Stimulated activated naive B cell treated with anti-CD40 and anti-IgM and Interleukin-4, amounts not matched to agents 10 μg/mL and 1 μg/mL and 100 μg/mL, for 72 hours (primary cell): Measurements from ENCODE around the gene CACNA2D2.

Experiments
- ATAC-seq, 2 donors: fragments of 150-1000 bp; cut with Tn5 transposase; replicated peaks; 2 replicates each; pipeline ENCODE4 v1.10.0; 2021; ENCODE audit warnings: moderate library complexity in 1 of 2
- DNase-seq: peaks from one replicate; pipeline ENCODE4 v3.0.0; 2021
- H3K27ac Mint-ChIP-seq: one replicate; pipeline ENCODE4 v1.8.0; 2022; ENCODE audit warnings: mild to moderate bottlenecking, mixed read lengths
- H3K27me3 Mint-ChIP-seq, 2 donors: one replicate each; pipeline ENCODE4 v1.8.0; 2022; ENCODE audit warnings: mixed read lengths in 2 of 2
- H3K36me3 Mint-ChIP-seq, 2 donors: one replicate each; pipeline ENCODE4 v1.8.0; 2022; ENCODE audit warnings: mixed read lengths in 2 of 2, mild to moderate bottlenecking in 1 of 2
- H3K4me1 Mint-ChIP-seq, 2 donors: one replicate each; pipeline ENCODE4 v1.8.0; 2022; ENCODE audit warnings: mixed read lengths in 2 of 2, mild to moderate bottlenecking in 1 of 2
- H3K4me3 Mint-ChIP-seq, 2 donors: one replicate each; pipeline ENCODE4 v1.8.0; 2022; ENCODE audit warnings: mild to moderate bottlenecking in 2 of 2, mixed read lengths in 2 of 2, moderate library complexity in 1 of 2
- H3K9me3 Mint-ChIP-seq, 2 donors: one replicate each; pipeline ENCODE4 v1.8.0; 2022; ENCODE audit warnings: mixed read lengths in 2 of 2, mild to moderate bottlenecking in 1 of 2

CACNA2D2 gene

DNA sequence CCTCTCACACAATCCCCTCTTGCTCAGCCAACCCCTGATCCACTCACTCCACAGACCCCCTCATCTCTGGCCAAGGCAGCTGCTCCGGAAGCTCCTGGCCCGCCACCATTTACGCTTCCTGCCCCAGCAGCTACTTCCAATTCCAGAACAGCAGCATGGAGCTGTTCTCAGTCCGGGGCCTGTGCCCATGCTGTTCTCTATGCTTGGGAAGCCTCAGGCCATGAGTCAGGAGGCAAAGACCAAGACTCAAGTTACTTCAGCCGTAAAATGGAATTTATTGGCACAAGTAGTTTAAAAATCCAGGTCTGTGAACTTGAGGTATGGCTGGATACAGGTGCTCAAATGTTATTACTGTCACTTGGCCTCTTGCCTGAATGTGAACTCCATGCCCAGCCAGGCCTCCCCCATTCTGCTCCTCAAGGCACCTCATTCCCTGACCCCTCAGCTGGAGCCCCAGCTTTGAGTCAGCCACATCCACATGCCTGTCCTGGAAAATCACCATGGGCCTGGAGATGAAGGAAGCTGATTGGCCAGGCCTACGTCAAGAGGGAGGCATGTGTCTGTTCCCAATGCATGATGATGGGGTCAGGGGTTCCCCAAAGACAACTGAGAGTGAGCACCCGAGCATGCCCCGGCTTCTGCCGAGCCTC, 31.4 kb upstream of the CACNA2D2 start:
- Mint-ChIP-seq H3K4me1 (no peaks in the 10 kb centered on the region), H3K27me3 (peaks cover 55 to 75% of the 10 kb centered on the region in 2 donors)

DNA sequence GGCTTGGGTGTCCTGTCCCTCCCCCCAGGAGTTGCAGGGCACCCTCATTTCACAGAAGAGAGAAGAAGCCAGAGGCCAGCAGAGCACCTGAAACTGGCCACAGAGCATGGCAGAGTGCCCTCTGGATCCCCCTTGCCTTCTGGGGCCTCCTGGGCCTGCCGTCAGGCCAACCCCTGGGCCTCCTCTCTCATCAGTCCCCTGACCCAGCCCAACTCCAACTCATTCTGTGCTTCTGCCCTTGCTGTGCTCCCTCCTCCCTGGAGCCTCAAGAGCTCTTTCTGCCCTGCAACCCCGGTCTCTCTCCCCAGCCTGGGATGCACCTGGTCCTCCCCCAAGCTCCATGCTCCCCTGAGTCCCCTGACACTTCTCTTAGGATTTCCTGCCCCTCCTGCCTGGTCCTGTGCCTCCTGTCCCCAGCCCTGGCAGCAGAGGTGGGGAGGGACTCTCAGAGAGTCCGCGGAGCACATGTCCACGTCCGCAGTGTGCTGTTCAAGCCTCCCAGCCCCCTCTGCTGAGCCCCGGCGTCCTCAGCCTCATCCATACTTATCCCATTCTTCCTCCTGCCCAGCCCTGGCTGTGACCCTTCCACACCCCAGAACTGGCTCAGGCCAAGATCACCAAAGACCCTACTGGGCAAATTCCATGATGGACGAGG, 30.5 kb upstream of the CACNA2D2 start:
- peaks cover 53 to 70% of the 10 kb centered on the region in 2 donors for H3K27me3 Mint-ChIP-seq
- H3K4me3 Mint-ChIP-seq, result no peak overlapping the region
- ATAC-seq (no peak), DNase-seq (no peak)
- H3K4me1 Mint-ChIP-seq, result no peaks in the 10 kb centered on the region
- H3K27ac Mint-ChIP-seq, result no peak overlapping the region
- no peaks in the 10 kb centered on the region for H3K9me3 Mint-ChIP-seq
- H3K36me3 Mint-ChIP-seq, result no peaks in the 10 kb centered on the region

More for the DNA sequence above, 31.4 kb upstream of the CACNA2D2 start:
- DNase-seq (no peak), ATAC-seq (no peak)
- Mint-ChIP-seq H3K4me3 (no peak overlapping the region), H3K27ac (no peak overlapping the region), H3K36me3 (no peaks in the 10 kb centered on the region), H3K9me3 (no peaks in the 10 kb centered on the region)

- Mint-ChIP-seq H3K27me3 (peaks cover 53 to 70% of the 10 kb centered on the region in 2 donors), H3K4me1 (no peaks in the 10 kb centered on the region), H3K36me3 (no peaks in the 10 kb centered on the region), H3K4me3 (no peak overlapping the region), H3K9me3 (no peaks in the 10 kb centered on the region), H3K27ac (no peak overlapping the region)
- DNase-seq (no peak), ATAC-seq (no peak)
Measured at GRCh38 chr3:50533316-50533715, 29.9 kb upstream of the CACNA2D2 start.

DNA sequence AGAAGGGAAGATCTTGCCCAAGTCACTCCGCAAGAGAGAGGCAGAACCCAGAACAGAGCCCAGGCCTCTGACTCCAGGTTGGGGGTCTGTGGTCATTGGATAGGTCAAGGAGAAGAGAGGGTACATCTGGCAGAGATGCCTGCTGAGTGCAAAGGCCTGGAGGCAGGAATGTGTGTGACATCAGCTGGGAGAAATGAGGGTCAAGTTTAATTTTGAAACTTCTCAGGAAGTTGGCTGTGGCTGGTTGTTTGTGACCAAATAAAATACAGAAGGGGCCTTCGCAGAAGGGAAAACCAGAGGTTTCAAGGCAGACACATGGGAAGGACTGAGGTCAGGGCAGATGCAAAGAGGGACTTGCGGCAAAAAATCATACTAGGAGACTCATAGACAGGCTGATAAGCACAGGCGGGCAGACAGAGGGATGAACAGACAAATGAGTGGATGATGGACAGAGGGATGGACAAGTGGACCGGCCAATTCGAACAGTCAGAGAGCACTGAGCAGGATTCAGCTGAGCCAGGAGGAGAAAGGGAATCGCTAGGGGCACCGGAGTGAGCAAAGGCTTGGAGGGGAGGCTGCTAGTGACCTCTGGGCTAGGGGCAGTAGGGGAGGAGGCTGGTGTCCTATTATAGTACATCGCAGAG, 28.8 kb upstream of the CACNA2D2 start:
- Mint-ChIP-seq H3K36me3 (no peaks in the 10 kb centered on the region), H3K4me3 (no peak overlapping the region), H3K27me3 (peaks cover 50 to 74% of the 10 kb centered on the region in 2 donors), H3K4me1 (no peaks in the 10 kb centered on the region), H3K27ac (no peak overlapping the region), H3K9me3 (no peaks in the 10 kb centered on the region)
- no peak for DNase-seq
- ATAC-seq, result no peak

DNA sequence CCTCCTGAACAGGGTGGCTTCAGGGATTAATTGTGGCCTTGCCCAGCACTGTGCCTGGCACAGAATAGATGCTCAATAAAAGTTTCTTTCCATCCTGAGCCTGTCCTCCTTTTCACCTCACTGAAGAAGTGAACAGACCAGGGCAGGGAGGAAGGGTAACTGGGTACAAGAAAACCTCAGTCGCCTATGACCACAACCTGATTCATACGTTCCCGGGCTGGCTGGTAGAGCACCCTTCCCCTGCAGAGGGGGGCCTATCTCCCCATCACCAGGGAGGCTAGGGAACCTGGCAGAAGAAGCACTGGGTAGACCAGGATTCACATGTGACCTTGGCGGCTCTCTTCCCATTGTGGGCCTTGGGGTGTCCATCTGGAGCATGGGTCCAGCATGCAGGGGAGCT, 27.8 kb upstream of the CACNA2D2 start:
- H3K4me1 Mint-ChIP-seq, result peaks cover 0 to 1% of the 10 kb centered on the region in 2 donors
- H3K4me3 Mint-ChIP-seq, result no peak overlapping the region
- H3K27me3 Mint-ChIP-seq, result peaks cover 41 to 72% of the 10 kb centered on the region in 2 donors

GRCh38 chr3:50530001-50530970, 26.9 kb upstream of the CACNA2D2 start:
- no peak for DNase-seq
- no peak overlapping the region for H3K4me3 Mint-ChIP-seq
- H3K9me3 Mint-ChIP-seq, result no peaks in the 10 kb centered on the region
- no peaks in the 10 kb centered on the region for H3K36me3 Mint-ChIP-seq
- H3K27me3 Mint-ChIP-seq, result peaks cover 38 to 66% of the 10 kb centered on the region in 2 donors
- peaks cover 0 to 2% of the 10 kb centered on the region in 2 donors for H3K4me1 Mint-ChIP-seq
- H3K27ac Mint-ChIP-seq, result no peak overlapping the region
- no peak for ATAC-seq

More for the DNA sequence above, 27.8 kb upstream of the CACNA2D2 start:
- Mint-ChIP-seq H3K36me3 (no peaks in the 10 kb centered on the region), H3K9me3 (no peaks in the 10 kb centered on the region), H3K27ac (no peak overlapping the region)
- ATAC-seq, result no peak
- no peak for DNase-seq

DNA sequence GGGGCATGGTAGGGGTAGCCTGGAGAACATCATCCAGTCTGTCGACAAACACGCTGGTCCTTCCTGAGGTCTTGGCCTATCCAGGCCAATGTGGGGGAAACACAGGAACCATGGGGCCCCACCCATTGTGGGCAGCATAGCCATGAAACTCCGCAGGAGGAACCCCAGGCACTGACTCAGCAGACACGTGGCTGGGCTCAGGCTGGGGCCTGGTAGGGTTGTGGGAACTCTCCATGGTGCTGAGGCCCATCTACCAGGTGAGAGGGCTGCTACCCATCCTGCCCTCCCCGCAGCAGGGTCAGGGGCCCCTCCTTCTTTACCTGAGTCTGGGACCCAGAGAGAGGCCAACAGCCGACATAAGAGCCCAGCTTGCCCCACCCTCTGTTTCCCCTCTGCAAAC, 22.6 kb upstream of the CACNA2D2 start:
- Mint-ChIP-seq H3K36me3 (no peaks in the 10 kb centered on the region), H3K27ac (no peak overlapping the region), H3K27me3 (peaks cover 19 to 51% of the 10 kb centered on the region in 2 donors), H3K4me3 (no peak overlapping the region), H3K4me1 (peaks cover 0 to 2% of the 10 kb centered on the region in 2 donors), H3K9me3 (no peaks in the 10 kb centered on the region)
- ATAC-seq, result peak; percentile 90 to 94
- DNase-seq, result peak; percentile 34

- ATAC-seq, result peak in 1 of 2 donors; percentile 12
Measured at GRCh38 chr3:50525191-50525910, 21.9 kb upstream of the CACNA2D2 start.

DNA sequence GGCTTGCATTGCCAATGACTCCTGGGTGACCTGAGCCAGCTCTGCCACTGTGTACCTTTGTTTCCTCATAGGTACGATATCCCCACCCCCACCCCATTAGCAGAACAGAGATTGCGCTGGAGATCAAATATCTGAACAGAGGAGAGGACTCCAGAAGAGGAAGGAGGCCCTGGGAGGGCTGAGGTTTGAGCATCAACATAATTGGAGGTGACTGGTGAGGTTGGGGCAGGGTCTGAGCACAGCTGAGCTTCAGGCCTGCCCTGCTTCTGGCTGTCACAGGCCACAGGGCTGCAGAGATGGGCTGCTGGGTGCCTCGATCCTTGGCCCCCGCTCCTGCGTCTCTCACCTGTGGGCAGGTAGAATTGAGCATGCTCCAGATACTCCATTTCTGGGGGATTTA, 21.3 kb upstream of the CACNA2D2 start:
- Mint-ChIP-seq H3K4me1 (peaks cover under 1 to 2% of the 10 kb centered on the region in 2 donors), H3K27ac (no peak overlapping the region), H3K36me3 (no peaks in the 10 kb centered on the region), H3K27me3 (peaks cover 14 to 54% of the 10 kb centered on the region in 2 donors), H3K4me3 (no peak overlapping the region), H3K9me3 (no peaks in the 10 kb centered on the region)
- ATAC-seq, result no peak
- no peak for DNase-seq

More at GRCh38 chr3:50525191-50525910, 21.9 kb upstream of the CACNA2D2 start:
- DNase-seq, result no peak
- H3K4me1 Mint-ChIP-seq, result peaks cover 0 to 2% of the 10 kb centered on the region in 2 donors
- H3K36me3 Mint-ChIP-seq, result no peaks in the 10 kb centered on the region
- H3K9me3 Mint-ChIP-seq, result no peaks in the 10 kb centered on the region
- H3K4me3 Mint-ChIP-seq, result no peak overlapping the region
- no peak overlapping the region for H3K27ac Mint-ChIP-seq
- peaks cover 19 to 56% of the 10 kb centered on the region in 2 donors for H3K27me3 Mint-ChIP-seq

DNA sequence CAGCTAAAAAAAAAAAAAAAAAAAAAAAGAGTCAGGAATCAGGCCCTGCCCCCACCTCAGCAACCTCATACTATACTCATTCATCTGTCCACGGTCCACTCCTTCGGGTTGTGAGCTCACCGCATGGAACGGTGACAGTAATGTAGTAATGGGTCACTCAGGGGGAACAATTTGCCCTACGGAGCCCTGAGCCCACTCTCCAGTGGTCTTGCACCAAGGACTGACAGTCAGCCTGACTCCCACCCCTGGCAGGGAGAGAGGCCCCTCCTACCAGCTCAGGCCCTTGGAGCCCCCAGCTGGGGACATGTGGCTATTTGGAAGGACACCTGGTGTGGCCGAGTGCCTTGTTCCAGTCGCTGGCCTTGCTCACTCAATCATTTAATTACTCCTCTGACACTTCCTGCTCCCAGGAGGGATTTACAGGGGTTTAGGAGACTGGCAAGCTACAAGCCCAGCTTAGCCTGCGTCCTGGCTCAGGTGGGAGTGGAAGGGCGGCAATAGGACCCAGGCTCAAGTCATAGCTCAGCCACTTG, 19.9 kb upstream of the CACNA2D2 start:
- Mint-ChIP-seq H3K4me3 (no peak overlapping the region), H3K4me1 (peaks cover 9% of the 10 kb centered on the region in 2 donors), H3K36me3 (no peaks in the 10 kb centered on the region), H3K9me3 (no peaks in the 10 kb centered on the region), H3K27me3 (peaks cover 12 to 44% of the 10 kb centered on the region in 2 donors), H3K27ac (no peak overlapping the region)
- ATAC-seq, result no peak
- DNase-seq, result no peak

DNA sequence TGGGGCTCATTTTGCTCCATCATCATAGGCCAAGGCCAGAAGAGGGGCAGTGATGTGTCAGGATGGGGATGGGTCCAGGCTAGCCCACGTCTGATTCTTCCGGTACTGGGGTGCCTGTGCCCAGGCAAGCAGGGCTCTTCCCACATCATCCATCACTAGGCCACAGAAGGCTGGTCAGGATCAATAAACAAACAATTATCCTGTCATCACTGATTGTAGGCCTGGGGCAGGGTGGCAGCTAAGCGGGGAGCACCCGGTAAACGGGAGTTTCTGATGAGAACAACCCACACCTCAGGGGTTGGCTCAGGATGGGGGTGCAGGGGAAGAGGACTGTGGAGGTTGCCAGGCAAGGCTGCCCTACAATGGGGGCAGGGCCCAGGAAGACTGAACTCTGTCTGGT, 18.1 kb upstream of the CACNA2D2 start:
- no peaks in the 10 kb centered on the region for H3K9me3 Mint-ChIP-seq
- no peak overlapping the region for H3K4me3 Mint-ChIP-seq
- ATAC-seq (no peak), DNase-seq (no peak)
- peaks cover 7 to 29% of the 10 kb centered on the region in 2 donors for H3K27me3 Mint-ChIP-seq
- no peaks in the 10 kb centered on the region for H3K36me3 Mint-ChIP-seq
- no peak overlapping the region for H3K27ac Mint-ChIP-seq
- peaks cover 13 to 16% of the 10 kb centered on the region in 2 donors for H3K4me1 Mint-ChIP-seq

- no peak for DNase-seq
- no peaks in the 10 kb centered on the region for H3K9me3 Mint-ChIP-seq
- H3K27ac Mint-ChIP-seq, result no peak overlapping the region
- H3K4me3 Mint-ChIP-seq, result no peak overlapping the region
- peaks cover 16 to 23% of the 10 kb centered on the region in 2 donors for H3K4me1 Mint-ChIP-seq
- H3K36me3 Mint-ChIP-seq, result no peaks in the 10 kb centered on the region
- peaks cover 7 to 24% of the 10 kb centered on the region in 2 donors for H3K27me3 Mint-ChIP-seq
- no peak for ATAC-seq
Measured at GRCh38 chr3:50520849-50521248, 17.4 kb upstream of the CACNA2D2 start.

GRCh38 chr3:50519471-50520089, 16.1 kb upstream of the CACNA2D2 start:
- ATAC-seq, result peak; percentile 42 to 47
- no peak overlapping the region for H3K27ac Mint-ChIP-seq
- DNase-seq, result peak; percentile 40
- no peaks in the 10 kb centered on the region for H3K9me3 Mint-ChIP-seq
- H3K27me3 Mint-ChIP-seq, result peaks cover 7 to 20% of the 10 kb centered on the region in 2 donors
- H3K4me3 Mint-ChIP-seq, result no peak overlapping the region
- H3K4me1 Mint-ChIP-seq, result peaks cover 28 to 36% of the 10 kb centered on the region in 2 donors
- H3K36me3 Mint-ChIP-seq, result no peaks in the 10 kb centered on the region
